ENCODE data around the gene ABCC12.
"Not testable (repeated sequence)": the region's sequence is repeated elsewhere in the genome, so short reads cannot be mapped to it uniquely, and the experiment has no call there.

ABCC12 gene

GRCh38 chr16:48155926-48156789 is at the start of gene ABCC12:
ABCC12 (minus strand) TSS chr16:48155993; CDS start chr16:48146424, 9,569 bp downstream.
- DNase-seq = no peak

GRCh38 chr16:48204825-48205151 is 49.0 kb upstream of the ABCC12 start:
- DNase-seq = no peak

- DNase-seq = no peak
Observed at GRCh38 chr16:48203974-48204824, 48.4 kb upstream of the ABCC12 start.

- DNase-seq = no peak
Observed at GRCh38 chr16:48201515-48202201, 45.9 kb upstream of the ABCC12 start.

- DNase-seq = no peak
Observed at GRCh38 chr16:48197294-48197693, 41.5 kb upstream of the ABCC12 start.

- no peak for DNase-seq
Observed at GRCh38 chr16:48194828-48195556, 39.2 kb upstream of the ABCC12 start.

GRCh38 chr16:48193846-48194245 is 38.1 kb upstream of the ABCC12 start:
- no peak for DNase-seq

- DNase-seq = no peak
Observed at GRCh38 chr16:48188449-48189102, 32.8 kb upstream of the ABCC12 start.

GRCh38 chr16:48187779-48188178 is 32.0 kb upstream of the ABCC12 start:
- no peak for DNase-seq

- no peak for DNase-seq
Observed at GRCh38 chr16:48184681-48185080, 28.9 kb upstream of the ABCC12 start.

GRCh38 chr16:48182979-48183537 is 27.3 kb upstream of the ABCC12 start:
- DNase-seq = no peak

GRCh38 chr16:48181746-48182520 is 26.1 kb upstream of the ABCC12 start:
- DNase-seq = not testable (repeated sequence)

- DNase-seq = no peak
Observed at GRCh38 chr16:48180868-48181480, 25.2 kb upstream of the ABCC12 start.

GRCh38 chr16:48176635-48177408 is 21.0 kb upstream of the ABCC12 start:
- no peak for DNase-seq

GRCh38 chr16:48173889-48174288 is 18.1 kb upstream of the ABCC12 start:
- DNase-seq = no peak

- DNase-seq = no peak
Observed at GRCh38 chr16:48172682-48173081, 16.9 kb upstream of the ABCC12 start.

GRCh38 chr16:48169896-48170295 is 14.1 kb upstream of the ABCC12 start:
- DNase-seq = no peak

GRCh38 chr16:48168075-48168474 is 12.3 kb upstream of the ABCC12 start:
- DNase-seq = no peak

- DNase-seq = not testable (repeated sequence)
Observed at GRCh38 chr16:48166617-48167016, 10.8 kb upstream of the ABCC12 start.

Measured in activated CD4-positive, alpha-beta T cell treated with anti-CD3 and anti-CD28 coated beads, Interleukin-2, amount 50 U/mL, for 1 hour (primary cell).